NCI-H345 (cell line): ENCODE measurements around the gene WDR47.

Experiments
- DNase-seq: peaks from one replicate; lab custom pipeline; 2025; lab: John Stamatoyannopoulos, UW

The WDR47 gene

DNA sequence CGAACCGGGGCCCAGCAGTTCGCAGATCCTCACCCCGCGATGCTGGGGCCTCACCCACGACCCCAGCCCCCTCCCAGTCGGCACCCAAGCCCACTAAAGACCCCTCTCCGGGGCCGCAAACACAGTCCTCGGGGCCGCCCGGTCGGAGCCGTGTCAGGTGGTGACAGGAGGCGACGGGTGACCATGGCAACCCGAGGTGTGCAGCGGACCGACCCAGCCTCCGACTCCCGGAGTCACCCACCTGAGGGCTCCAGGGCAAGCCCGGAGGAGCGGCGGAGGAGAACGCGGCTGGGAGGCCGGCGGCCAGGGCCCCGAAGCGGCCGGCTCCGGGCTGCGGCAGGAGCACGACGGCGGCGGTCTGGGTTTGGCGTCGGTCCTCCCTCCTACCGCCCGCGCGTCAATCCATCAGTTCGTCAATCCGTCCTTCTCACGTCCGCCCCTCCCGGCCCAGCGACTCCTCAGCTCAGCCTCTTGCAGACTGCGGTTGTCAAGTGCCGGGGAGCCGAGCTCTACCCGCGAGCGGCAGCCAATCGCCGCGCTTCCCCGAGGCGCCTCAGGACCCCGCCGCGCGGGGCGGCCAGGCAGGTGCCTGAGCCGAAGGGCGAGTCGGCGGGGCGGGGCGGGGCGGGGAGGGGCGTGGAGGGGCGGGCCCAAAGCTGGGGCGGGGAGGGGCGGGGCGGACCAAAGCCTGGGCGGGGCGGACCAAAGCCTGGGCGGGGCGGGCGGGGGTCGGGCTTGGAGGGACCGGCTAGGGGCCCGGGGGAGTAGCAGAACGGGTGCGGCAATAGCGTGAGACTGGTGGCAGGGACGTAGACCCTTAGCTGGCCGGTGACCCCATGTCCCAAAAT, at the start of gene WDR47:
TSS of gene WDR47 (minus strand) at position 482 of the 848 bp plus-strand sequence. CDS start 18,590 bp downstream, outside the sequence.
- peak; percentile 96 for DNase-seq

DNA sequence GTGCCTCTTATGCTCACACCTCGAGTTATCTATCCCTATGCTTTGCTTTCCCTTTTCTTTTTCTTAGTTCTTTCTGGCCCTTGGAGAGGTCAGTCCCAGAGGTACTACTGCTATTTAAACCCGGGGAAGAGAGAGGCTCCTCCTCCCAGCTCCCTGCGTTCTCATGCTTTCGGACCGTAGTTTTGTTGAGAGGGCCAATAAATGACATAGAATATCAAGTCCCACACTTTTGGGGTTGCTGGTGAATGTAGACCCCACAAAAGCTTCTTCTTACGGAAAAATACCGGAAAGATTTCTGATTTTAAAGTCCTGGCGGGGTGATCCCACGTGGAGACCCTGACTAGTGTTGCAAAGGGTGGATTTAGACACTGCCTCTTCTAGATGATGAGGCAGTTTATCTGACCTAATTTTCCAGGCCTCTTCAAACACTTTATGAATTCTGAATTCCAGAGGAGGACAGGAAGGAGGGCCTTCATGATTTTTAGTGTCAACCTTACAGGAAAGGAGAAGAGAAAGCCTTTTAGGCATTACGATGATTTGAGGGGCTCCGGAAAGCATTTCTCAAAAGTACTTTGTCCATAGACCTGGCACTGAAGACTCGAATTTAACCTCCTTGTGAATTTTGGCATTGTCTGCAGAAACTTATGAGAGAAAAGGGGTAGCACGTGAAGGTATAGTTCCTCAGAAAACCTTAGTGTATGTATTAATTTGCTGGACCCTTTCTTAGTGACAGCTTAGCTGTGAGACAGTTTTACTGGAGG, 49.4 kb upstream of the WDR47 start:
- peak; percentile 51 for DNase-seq

DNA sequence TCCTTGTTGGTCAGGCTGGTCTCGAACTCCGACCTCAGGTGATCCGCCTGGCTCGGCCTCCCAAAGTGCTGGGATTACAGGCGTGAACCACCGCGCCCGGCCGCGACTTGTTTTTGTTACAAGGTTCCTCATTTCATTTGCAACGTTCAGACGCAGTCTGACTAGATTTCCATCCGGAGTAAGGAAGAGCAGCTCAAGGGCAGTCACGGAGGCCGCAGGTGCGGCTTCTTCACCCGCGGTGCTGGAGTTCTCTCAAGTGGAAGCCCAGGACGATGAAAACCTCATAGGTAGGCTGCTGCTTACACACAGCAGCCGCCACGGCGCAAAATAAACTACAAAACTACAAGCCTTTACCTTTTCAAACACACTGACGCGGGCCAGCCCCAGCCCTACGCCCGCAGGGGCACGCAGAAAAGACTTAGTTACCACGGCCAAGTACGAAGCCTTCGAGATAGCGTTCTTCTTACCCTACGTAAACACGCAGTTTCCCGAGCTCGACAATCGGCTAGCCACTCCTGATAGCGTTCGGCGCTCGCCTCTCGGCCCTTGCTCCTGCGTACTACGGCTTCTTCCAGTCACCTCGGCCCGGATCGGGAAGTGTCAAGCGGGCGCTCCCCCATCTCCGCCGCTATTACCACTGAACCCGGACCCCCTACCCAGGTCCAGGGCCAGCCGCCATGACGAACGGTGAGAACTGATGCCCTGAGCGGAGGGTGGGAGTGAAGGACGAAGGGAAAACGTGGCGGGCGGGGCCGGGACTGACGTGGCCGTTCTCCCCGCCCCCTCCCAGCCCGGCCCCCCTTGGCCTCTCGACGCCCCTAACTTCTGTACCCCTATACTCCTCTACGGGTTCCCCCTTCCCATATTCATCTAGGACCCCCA, 48.5 kb upstream of the WDR47 start, which contains the start of gene TMEM167B:
TSS of gene TMEM167B (plus strand) at position 569 of the 882 bp plus-strand sequence. CDS start at position 678, 109 bp downstream.
- peak; percentile 93 for DNase-seq

DNA sequence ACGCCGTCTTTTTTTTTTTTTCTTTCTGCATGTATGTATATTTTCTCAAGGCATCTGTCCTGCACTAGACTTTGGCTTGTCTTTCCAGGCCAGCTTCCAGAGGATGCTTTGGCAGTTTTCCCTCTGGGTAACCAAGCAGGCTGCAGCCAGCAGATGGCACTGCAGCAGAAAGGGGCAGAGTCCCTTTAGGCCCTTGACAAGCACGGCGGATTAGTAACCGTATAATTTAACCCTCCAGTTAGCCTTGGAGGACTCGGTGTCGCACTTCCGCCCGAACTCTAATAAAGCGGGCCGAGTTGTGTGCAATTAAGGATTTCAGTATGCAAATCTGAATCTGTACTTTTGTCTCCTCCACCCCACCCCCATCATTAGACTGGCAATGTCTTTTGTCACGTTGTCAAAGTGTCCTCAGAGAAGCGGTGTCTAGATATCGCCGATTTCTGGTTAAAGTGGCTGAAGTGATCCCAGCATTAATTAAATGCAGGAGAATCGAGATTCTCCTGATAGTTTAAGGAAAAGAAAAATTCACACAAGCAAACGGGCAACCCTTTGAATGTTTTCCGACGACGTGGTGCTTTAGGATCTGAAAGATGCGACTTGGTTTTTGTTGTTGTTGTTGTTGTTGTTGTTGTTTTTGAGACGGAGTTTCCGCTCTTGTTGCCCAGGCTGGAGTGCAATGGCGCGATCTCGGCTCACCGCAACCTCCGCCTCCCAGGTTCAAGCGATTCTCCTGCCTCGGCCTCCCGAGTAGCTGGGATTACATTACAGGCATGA, 47.5 kb upstream of the WDR47 start:
- peak; percentile 89 for DNase-seq

DNA sequence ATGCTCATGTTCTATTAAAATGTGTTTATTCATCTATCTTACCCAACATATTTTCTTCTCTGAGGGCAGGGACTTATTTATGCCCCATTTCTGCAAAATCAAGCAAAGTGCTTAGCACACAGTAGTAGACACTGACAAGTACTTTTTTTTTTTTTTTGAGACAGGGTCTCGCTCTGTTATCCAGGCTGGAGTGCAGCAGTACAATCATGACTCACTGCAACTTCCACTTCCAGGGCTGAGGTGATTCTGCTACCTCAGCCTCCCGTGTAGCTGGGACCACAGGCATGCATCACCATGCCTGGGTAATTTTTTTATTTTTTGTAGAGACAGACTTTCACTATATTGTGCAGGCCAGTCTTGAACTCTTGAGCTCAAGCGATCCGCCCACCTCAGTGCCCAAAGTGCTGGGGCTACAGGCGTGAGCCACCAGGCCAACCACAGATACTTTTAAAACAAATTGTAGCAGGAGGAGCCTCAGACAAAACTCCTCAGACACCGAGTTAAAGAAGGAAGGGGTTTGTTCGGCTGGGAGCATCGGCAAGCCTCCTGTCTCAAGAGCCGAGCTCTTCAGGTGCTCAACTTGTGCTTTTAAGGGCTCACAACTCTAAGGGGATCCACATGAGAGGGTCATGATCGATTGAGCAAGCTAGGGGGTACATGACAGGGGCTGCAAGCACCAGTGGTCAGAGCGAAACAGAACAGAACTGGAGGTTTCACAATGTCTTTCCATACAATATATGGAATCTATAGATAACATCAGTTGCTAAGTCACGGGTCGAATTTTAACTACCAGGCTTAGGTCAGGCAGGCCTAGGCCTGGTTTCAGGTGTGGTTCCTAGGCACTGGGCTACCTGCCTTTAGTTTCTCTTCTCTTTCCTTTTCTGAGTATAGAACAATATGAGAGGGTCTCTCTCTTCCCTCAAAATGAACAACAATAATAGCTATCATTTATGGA, 42.9 kb upstream of the WDR47 start:
- DNase-seq, result no peak

DNA sequence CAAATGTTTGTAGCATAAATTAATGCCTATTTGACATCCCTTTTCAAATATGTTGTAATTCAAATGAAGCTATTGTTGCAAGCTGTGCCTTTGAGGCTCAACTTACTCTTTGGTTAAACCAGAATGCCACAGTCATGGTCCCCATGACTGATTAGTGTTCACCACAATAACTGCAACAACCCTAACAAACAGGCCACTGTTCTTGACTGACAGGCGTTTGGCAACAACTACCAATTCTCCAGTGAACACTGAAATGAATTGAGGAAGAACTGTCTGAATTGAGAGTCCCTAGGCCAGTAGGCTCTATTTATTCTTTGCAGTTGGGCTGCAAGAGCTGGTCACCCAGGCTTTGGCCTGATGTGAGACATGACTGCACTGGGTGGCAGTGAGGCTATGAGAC, 42.0 kb upstream of the WDR47 start:
- DNase-seq, result no peak

DNA sequence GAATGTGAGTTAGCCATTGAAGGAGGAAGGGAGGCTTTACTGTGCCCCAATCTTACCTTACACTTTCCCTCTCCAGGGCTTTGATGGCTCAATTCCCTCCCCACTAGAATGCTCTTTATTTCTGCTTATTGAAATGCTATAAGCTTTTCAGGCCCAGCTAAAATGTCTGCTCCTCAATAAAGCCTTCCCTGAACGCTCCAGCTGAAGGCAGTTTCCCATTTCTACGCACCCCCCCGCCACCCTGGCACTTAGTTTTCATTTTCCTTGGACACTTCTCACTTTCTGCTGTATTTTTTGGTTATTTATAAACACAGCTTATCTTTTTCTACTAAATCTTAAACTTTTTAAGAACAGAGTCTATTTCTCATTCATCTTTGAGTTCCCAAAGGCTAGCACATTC, 41.6 kb upstream of the WDR47 start:
- no peak for DNase-seq

DNA sequence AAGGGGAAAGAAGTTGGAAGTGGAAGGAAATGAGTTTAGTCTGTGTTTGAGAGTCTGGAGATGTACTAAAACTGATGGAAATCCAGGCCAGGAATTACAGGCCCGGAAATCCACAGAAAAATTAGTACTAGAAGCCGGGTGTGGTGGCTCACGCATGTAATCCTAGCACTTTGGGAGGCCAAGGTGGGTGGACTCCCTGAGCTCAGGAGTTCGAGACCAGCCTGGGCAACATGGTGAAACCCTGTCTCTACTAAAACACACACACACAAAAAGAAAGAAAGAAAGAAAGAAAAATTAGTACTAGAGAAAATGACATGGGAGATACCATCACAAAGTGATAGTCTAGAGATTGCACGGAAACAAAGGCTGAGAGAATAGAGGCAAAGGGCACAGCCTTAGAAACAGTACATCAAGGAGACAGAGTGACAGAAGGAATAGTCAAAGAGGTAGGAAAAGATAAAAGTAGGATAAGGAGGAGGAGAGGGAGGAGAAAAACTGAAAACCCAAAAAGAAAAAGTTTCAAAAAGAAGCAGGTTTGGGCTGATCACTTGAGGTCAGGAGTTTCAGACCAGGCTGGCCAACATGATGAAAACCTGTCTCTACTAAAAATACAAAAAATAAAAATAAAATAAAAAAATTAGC, 38.7 kb upstream of the WDR47 start:
- DNase-seq, result no peak

DNA sequence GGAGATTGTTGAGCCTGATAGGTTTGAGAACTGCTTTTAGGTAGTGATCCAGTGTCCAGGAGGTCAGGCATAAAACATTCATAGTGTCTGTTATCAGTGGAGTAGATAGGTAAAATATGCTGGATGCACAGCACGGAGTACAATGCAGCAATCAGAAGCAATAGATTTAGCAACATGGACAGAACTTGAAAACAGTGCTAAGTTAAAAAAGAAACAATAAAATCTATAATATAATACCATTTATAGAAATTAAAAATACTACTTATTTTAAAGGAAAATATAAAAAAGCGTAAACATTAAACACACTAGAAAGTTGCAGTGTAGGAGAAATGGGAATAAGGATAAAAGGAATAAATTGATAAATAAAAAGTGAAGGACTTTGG, 37.3 kb upstream of the WDR47 start:
- DNase-seq, result no peak

DNA sequence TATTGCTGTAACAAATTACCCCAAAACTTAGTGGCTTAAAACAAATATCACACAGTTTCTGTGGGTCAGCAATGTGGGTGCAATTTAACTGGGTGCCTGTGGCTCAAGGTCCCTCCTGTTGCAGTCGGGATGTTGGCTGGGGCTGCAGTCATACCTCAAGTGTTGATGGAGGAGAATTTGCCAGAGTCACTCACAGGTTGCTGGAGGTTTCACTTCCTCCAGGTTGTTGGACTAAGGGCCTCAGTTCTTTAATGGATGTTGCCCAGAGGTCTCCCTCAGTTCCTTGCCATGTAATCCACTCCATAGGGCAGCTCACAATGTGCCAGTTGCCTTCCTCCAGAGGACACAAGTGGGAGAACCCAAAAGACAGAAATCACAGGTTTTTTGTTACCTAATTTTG, 36.4 kb upstream of the WDR47 start:
- DNase-seq, result no peak

DNA sequence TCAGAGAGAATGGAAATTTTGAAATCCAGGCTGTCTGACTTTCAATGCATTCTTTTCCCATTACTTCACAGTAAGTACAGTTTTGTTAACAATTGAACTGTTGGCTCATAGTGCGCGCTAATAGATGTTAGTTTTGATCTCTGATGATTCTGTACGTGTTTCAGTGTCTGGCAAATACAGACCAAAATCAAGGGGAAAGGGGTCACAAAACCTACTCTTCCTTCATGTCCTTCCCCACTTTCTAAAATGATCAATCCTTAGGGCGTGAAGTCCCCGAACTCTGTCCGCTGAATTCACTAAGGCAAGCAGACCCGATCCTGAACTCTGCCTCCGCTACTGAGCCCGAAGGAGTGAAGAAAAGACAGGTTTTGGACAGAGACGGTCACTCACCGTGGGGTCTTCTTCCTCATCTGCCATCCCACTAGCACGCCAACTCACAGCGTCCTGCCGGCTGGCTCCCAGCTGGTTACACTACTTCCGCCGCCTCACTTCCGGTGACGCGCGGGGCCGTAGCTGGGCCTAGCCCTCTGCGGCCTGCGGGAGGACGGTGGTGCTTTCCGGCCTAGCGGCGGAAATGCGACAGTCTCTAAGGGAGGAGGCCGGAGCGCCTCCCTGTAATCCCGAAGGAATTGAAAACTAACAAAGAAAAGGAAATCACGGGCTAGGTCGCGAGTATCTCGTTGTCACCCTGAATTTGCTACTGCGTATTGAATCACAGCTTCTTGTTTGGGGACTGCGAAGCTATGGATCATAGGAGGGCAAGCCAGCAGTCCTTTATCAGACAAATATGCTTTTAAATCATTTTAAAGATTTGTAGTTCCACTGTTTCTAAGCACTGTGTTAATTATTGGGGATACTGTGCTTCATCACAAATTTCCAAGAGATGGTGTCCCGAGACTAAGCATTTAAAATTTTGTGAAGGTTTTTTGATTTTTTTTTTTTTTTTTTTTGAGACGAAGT, 33.9 kb upstream of the WDR47 start, which contains the start of gene TAF13:
TSS of gene TAF13 (minus strand) at position 473 of the 960 bp plus-strand sequence. CDS start at position 417, 56 bp downstream.
- peak; percentile 98 for DNase-seq

DNA sequence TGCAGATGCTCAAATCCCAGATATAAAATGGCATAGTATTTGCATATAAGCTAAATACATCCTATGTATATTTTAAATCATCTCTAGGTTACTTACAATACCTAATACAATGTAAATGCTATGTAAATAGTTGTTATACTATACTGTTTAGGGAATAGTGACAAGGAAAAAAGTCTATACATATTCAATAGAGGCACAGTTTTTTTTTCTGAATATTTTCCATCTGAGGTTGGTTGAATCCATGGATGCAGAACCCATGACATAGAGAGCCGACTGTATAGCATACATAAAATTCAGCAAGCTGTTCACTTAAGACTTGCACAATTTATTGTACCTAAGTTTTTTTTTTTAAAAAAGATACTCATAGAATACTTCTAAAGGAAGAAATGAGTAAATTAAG, 27.4 kb upstream of the WDR47 start:
- DNase-seq, result no peak

DNA sequence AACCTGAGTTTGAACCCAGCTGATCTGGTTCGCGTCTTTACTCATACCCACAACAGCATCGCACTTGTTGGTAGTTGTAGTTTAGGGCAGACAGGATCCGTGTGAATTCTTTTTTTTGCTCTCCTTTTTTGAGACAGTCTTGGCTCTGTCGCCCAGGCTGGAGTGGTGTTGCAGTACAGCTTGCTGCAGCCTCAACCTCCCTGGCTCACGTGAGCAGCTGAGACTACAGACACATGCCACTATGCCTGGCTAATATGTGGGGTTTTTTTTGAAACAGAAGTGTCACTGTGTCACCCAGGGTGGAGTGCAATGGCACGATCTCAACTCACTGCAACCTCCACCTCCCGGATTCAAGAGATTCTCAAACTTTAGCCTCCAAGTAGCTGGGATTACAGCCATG, 26.0 kb upstream of the WDR47 start:
- no peak for DNase-seq

DNA sequence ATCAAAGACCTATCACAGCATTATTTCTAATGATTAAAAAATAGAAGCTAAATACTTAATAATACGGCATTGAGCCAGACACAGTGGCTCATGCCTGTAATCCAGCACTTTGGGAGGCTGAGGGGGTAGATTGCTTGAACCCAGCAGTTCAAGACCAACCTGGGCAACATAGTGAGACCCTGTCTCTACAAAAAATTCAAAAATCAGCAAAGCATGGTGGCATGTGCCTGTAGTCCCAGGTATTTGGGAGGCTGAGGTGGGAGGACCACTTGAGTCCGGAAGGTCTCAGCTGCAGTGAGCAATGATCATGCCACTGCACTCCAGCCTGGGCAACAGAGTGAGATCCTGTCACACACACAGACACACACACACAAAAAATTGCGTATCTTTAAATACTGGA, 23.2 kb upstream of the WDR47 start:
- DNase-seq, result no peak

DNA sequence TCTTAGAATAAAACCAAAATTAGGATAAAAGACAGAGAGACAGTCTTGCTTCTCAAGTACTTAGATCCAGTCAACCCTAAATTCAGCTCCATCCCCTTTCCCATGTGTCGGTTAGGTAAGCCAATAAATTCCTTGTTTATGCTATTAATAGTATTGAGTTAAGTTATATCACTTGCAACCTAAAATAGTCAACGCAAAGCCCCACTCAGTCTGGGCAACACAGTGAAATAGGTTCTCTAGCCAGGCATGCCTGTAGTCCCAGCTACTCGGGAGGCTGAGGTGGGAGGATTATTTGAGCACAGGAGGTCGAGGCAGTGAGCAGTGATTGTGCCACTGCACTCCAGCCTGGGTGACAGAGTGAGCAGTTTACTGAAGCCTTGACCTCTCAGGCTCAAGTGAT, 19.3 kb upstream of the WDR47 start:
- DNase-seq, result no peak

DNA sequence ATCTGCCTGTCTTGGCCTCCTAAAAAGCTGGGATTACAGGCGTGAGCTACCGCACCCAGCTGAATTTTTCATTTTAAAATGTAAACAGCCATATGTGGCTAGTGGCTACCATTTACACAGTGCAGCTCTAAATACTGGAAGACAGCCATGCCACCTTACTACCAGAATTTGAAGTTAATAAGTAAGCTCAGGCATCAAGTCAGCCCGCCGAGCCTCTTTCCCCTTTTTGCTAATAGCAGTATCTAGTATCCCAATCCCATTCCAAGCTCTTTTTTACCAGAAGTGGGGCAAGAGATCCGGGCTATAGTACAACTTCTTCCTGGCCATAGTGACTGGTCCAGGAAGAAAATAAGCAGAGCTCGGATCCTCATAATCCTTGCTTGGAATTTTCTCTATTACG, 18.8 kb upstream of the WDR47 start:
- no peak for DNase-seq

DNA sequence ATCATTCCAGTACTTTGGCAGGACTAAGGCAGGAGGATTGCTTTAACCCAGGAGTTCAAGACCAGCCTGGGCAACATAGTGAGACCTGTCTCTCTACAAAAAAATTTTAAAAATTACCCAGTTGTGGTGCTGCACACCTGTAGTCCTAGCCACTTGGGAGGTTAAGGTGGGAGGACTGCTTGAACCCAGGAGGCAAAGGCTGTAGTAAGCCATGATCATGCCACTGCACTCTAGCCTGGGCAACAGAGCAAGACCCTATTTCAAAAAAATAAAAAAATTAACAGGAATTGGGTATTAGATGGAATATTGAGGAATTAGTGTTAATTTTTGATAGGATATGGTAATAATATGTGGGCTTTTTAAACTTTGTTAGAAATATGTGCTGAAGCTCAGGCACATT, 17.1 kb upstream of the WDR47 start:
- DNase-seq, result no peak

DNA sequence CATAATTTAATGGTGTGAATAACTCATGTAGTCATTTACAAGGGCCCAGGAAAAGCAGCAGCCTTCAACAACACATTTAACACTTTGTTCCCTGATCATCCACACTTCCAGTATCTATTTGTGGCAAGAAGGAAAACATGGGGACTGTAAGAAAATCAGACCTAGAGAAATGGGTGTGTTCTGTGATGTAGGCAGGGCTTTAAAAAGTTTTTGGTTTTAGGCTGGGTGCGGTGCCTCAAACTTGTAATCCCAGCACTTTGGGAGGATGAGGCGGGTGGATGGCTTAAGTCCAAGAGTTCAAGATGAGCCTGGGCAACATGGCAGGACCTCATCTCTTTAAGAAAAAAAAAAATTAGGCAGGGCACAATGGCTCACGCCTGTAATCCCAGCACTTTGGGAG, 14.2 kb upstream of the WDR47 start:
- DNase-seq, result no peak
